ENCODE data around the gene OR2AT4.

The OR2AT4 gene

GRCh38 chr11:75035256-75035655 is 61.4 kb downstream of the OR2AT4 start:
- Histone ChIP-seq H3K27me3 (ENCODE audit: insufficient read depth, low read length, poor library complexity, severe bottlenecking) (no peaks in the 10 kb centered on the region), H2AFZ (ENCODE audit: low read length) (no peak overlapping the region), H3K9me3 (ENCODE audit: insufficient read depth, low read depth, low read length) (no peaks in the 10 kb centered on the region), H4K20me1 (ENCODE audit: insufficient read depth, low read length, poor library complexity, severe bottlenecking) (no peaks in the 10 kb centered on the region), H3K79me2 (ENCODE audit: insufficient read depth, low read length) (no peaks in the 10 kb centered on the region), H3K4me1 (ENCODE audit: insufficient read depth, low read length, poor library complexity, severe bottlenecking) (no peaks in the 10 kb centered on the region), H3K4me3 (ENCODE audit: low read length, poor library complexity, severe bottlenecking) (no peak overlapping the region), H3K4me2 (ENCODE audit: low read depth, low read length, poor library complexity, severe bottlenecking) (no peak overlapping the region), H3F3A (ENCODE audit: low read depth) (no peaks in the 10 kb centered on the region), H3K9ac (ENCODE audit: low read depth, low read length, poor library complexity, severe bottlenecking) (no peak overlapping the region), H3K36me3 (ENCODE audit: insufficient read depth, low read length) (no peaks in the 10 kb centered on the region), H3K9me2 (replicated peaks; ENCODE audit: low read depth, low read length) (no peaks in the 10 kb centered on the region)
- TF ChIP-seq EZH2phosphoT487 (IDR thresholded peaks at IDR 0.05; ENCODE audit: borderline replicate concordance) (no peak), CTCF (conservative IDR thresholded peaks at IDR 0.05; ENCODE audit: low read length) (no peak)

- no peaks in the 10 kb centered on the region for H3F3A ChIP-seq (ENCODE audit: low read depth)
- no peaks in the 10 kb centered on the region for H3K9me2 ChIP-seq (replicated peaks; ENCODE audit: low read depth, low read length)
- H3K4me2 ChIP-seq (ENCODE audit: low read depth, low read length, poor library complexity, severe bottlenecking): no peak overlapping the region
- no peaks in the 10 kb centered on the region for H3K9me3 ChIP-seq (ENCODE audit: insufficient read depth, low read depth, low read length)
- TF ChIP-seq CTCF (conservative IDR thresholded peaks at IDR 0.05; ENCODE audit: low read length) (no peak), EZH2phosphoT487 (IDR thresholded peaks at IDR 0.05; ENCODE audit: borderline replicate concordance) (no peak)
- H4K20me1 ChIP-seq (ENCODE audit: insufficient read depth, low read length, poor library complexity, severe bottlenecking): no peaks in the 10 kb centered on the region
- no peak overlapping the region for H3K9ac ChIP-seq (ENCODE audit: low read depth, low read length, poor library complexity, severe bottlenecking)
- no peaks in the 10 kb centered on the region for H3K36me3 ChIP-seq (ENCODE audit: insufficient read depth, low read length)
- H3K79me2 ChIP-seq (ENCODE audit: insufficient read depth, low read length): no peaks in the 10 kb centered on the region
- no peak overlapping the region for H2AFZ ChIP-seq (ENCODE audit: low read length)
- H3K4me1 ChIP-seq (ENCODE audit: insufficient read depth, low read length, poor library complexity, severe bottlenecking): no peaks in the 10 kb centered on the region
- H3K27me3 ChIP-seq (ENCODE audit: insufficient read depth, low read length, poor library complexity, severe bottlenecking): no peaks in the 10 kb centered on the region
- no peak overlapping the region for H3K4me3 ChIP-seq (ENCODE audit: low read length, poor library complexity, severe bottlenecking)
Measured at GRCh38 chr11:75033916-75034315, 62.8 kb downstream of the OR2AT4 start.

- H3K36me3 ChIP-seq (ENCODE audit: insufficient read depth, low read length): no peaks in the 10 kb centered on the region
- no peaks in the 10 kb centered on the region for H3F3A ChIP-seq (ENCODE audit: low read depth)
- no peak overlapping the region for H3K9ac ChIP-seq (ENCODE audit: low read depth, low read length, poor library complexity, severe bottlenecking)
- no peaks in the 10 kb centered on the region for H3K27me3 ChIP-seq (ENCODE audit: insufficient read depth, low read length, poor library complexity, severe bottlenecking)
- H3K9me2 ChIP-seq (replicated peaks; ENCODE audit: low read depth, low read length): no peaks in the 10 kb centered on the region
- H3K79me2 ChIP-seq (ENCODE audit: insufficient read depth, low read length): no peaks in the 10 kb centered on the region
- H3K4me1 ChIP-seq (ENCODE audit: insufficient read depth, low read length, poor library complexity, severe bottlenecking): no peaks in the 10 kb centered on the region
- no peak overlapping the region for H3K4me3 ChIP-seq (ENCODE audit: low read length, poor library complexity, severe bottlenecking)
- no peak overlapping the region for H3K4me2 ChIP-seq (ENCODE audit: low read depth, low read length, poor library complexity, severe bottlenecking)
- no peak overlapping the region for H2AFZ ChIP-seq (ENCODE audit: low read length)
- TF ChIP-seq CTCF (conservative IDR thresholded peaks at IDR 0.05; ENCODE audit: low read length): no peak
- TF ChIP-seq EZH2phosphoT487 (IDR thresholded peaks at IDR 0.05; ENCODE audit: borderline replicate concordance): no peak
- no peaks in the 10 kb centered on the region for H4K20me1 ChIP-seq (ENCODE audit: insufficient read depth, low read length, poor library complexity, severe bottlenecking)
- no peaks in the 10 kb centered on the region for H3K9me3 ChIP-seq (ENCODE audit: insufficient read depth, low read depth, low read length)
Measured at GRCh38 chr11:75032550-75032935, 64.1 kb downstream of the OR2AT4 start.

Measured in Loucy (cell line).